ENCODE measurements around the gene PLD6.

PLD6 gene

GRCh38 chr17:17206124-17206912, at the start of gene PLD6:
Gene PLD6 (minus strand): TSS chr17:17206333. CDS start chr17:17206286, 47 bp downstream.
- TF ChIP-seq GATA2 (IDR thresholded peaks at IDR 0.05; ENCODE audit: low read depth, low read length) (no peak), GATA3 (IDR thresholded peaks at IDR 0.05; ENCODE audit: low read depth, low read length) (no peak)

GRCh38 chr17:17254036-17254435, 47.9 kb upstream of the PLD6 start:
- no peak for TF ChIP-seq GATA3 (IDR thresholded peaks at IDR 0.05; ENCODE audit: low read depth, low read length)

GRCh38 chr17:17253406-17253805, 47.3 kb upstream of the PLD6 start:
- TF ChIP-seq GATA2 (IDR thresholded peaks at IDR 0.05; ENCODE audit: low read depth, low read length): no peak
- 0 out of 2 replicates have a peak, but pooled peaks have one; percentile 18 for TF ChIP-seq GATA3 (IDR thresholded peaks at IDR 0.05; ENCODE audit: low read depth, low read length)

- TF ChIP-seq GATA2 (IDR thresholded peaks at IDR 0.05; ENCODE audit: low read depth, low read length) (no peak; the same call in none of the 2 replicates), GATA3 (IDR thresholded peaks at IDR 0.05; ENCODE audit: low read depth, low read length) (no peak; the same call in 1 of the 2 replicates)
These were observed 46.1 kb upstream of the PLD6 start for GRCh38 chr17:17252149-17252661.

- TF ChIP-seq GATA2 (IDR thresholded peaks at IDR 0.05; ENCODE audit: low read depth, low read length): no peak
- TF ChIP-seq GATA3 (IDR thresholded peaks at IDR 0.05; ENCODE audit: low read depth, low read length): no peak
These were observed 40.7 kb upstream of the PLD6 start for GRCh38 chr17:17246879-17247278.

- TF ChIP-seq GATA2 (IDR thresholded peaks at IDR 0.05; ENCODE audit: low read depth, low read length): no peak
- TF ChIP-seq GATA3 (IDR thresholded peaks at IDR 0.05; ENCODE audit: low read depth, low read length): no peak
These were observed 37.0 kb upstream of the PLD6 start for GRCh38 chr17:17243163-17243562.

- no peak for TF ChIP-seq GATA2 (IDR thresholded peaks at IDR 0.05; ENCODE audit: low read depth, low read length)
- TF ChIP-seq GATA3 (IDR thresholded peaks at IDR 0.05; ENCODE audit: low read depth, low read length): no peak
These were observed 36.1 kb upstream of the PLD6 start for GRCh38 chr17:17242246-17242645.

- TF ChIP-seq GATA2 (IDR thresholded peaks at IDR 0.05; ENCODE audit: low read depth, low read length) (no peak), GATA3 (IDR thresholded peaks at IDR 0.05; ENCODE audit: low read depth, low read length) (no peak)
These were observed 35.5 kb upstream of the PLD6 start for GRCh38 chr17:17241656-17242055.

GRCh38 chr17:17239832-17240231, 33.7 kb upstream of the PLD6 start:
- TF ChIP-seq GATA2 (IDR thresholded peaks at IDR 0.05; ENCODE audit: low read depth, low read length) (no peak), GATA3 (IDR thresholded peaks at IDR 0.05; ENCODE audit: low read depth, low read length) (no peak)

- TF ChIP-seq GATA2 (IDR thresholded peaks at IDR 0.05; ENCODE audit: low read depth, low read length): no peak
- no peak for TF ChIP-seq GATA3 (IDR thresholded peaks at IDR 0.05; ENCODE audit: low read depth, low read length)
These were observed 31.1 kb upstream of the PLD6 start, which contains the start of gene FLCN for GRCh38 chr17:17237026-17237799. Gene FLCN (minus strand): TSS chr17:17237168. CDS start chr17:17228137, 9,031 bp downstream.

- no peak for TF ChIP-seq GATA3 (IDR thresholded peaks at IDR 0.05; ENCODE audit: low read depth, low read length)
- TF ChIP-seq GATA2 (IDR thresholded peaks at IDR 0.05; ENCODE audit: low read depth, low read length): peak; percentile 74
These were observed 30.3 kb upstream of the PLD6 start for GRCh38 chr17:17236295-17237025.

GRCh38 chr17:17235212-17236174, 29.4 kb upstream of the PLD6 start:
- no peak for TF ChIP-seq GATA2 (IDR thresholded peaks at IDR 0.05; ENCODE audit: low read depth, low read length)
- no peak for TF ChIP-seq GATA3 (IDR thresholded peaks at IDR 0.05; ENCODE audit: low read depth, low read length)

GRCh38 chr17:17232303-17232621, 26.1 kb upstream of the PLD6 start:
- TF ChIP-seq GATA3 (IDR thresholded peaks at IDR 0.05; ENCODE audit: low read depth, low read length): no peak
- TF ChIP-seq GATA2 (IDR thresholded peaks at IDR 0.05; ENCODE audit: low read depth, low read length): no peak

Measured in SH-SY5Y (cell line).